WTC11 (cell line): ENCODE measurements around the gene CD48. TPM values are rescaled to one million over a fixed set of nuclear protein-coding genes. Genes with fewer than 3 reads are reported as not detected.
A peak's percentile ranks its signal among the peaks of the same experiment; 100 is the strongest.
"Not testable (repeated sequence)": the region's sequence is repeated elsewhere in the genome, so short reads cannot be mapped to it uniquely, and the experiment has no call there.

Experiments used
- ATAC-seq: fragments of 200-7000 bp; cut with Tn5 transposase; 2 replicates; pipeline ENCODE4 v1.10.0; 2021; ENCODE audit warnings: mild to moderate bottlenecking, moderate library complexity
- CTCF ChIA-PET: fragments of 300-600 bp; sonication (Branson Sonifier 250); formaldehyde crosslinking; loops from one replicate; lab custom pipeline; 2021; ENCODE audit warnings: antibody characterized with exemption; lab: Charles Lee
- POLR2A ChIA-PET: fragments of 350-600 bp; sonication (Branson Sonifier 250); formaldehyde crosslinking; loops from one replicate; lab custom pipeline; 2021; ENCODE audit warnings: antibody characterized with exemption; lab: Charles Lee
- DNase-seq: peaks from one replicate; pipeline ENCODE4 v3.0.0; 2021; ENCODE audit warnings: low spot score
- H3K27ac Mint-ChIP-seq: 2 replicates; pipeline ENCODE4 v1.8.0; 2021; ENCODE audit warnings: mixed read lengths
- H3K27me3 Mint-ChIP-seq: 2 replicates; pipeline ENCODE4 v1.8.0; 2021; ENCODE audit warnings: low read depth, mild to moderate bottlenecking, moderate library complexity, mixed read lengths
- H3K36me3 Mint-ChIP-seq: 2 replicates; pipeline ENCODE4 v1.8.0; 2021; ENCODE audit warnings: mixed read lengths
- H3K4me1 Mint-ChIP-seq: 2 replicates; pipeline ENCODE4 v1.8.0; 2022; ENCODE audit warnings: mixed read lengths
- H3K4me3 Mint-ChIP-seq: 2 replicates; pipeline ENCODE4 v1.8.0; 2021; ENCODE audit warnings: mild to moderate bottlenecking, moderate library complexity, mixed read lengths
- H3K9me3 Mint-ChIP-seq: 2 replicates; pipeline ENCODE4 v1.8.0; 2021; ENCODE audit warnings: mixed read lengths
- ATF3 ChIP-seq: sonication (generic); formaldehyde crosslinking; conservative IDR thresholded peaks from 2 replicates; pipeline ENCODE4 v1.8.1; 2022; ENCODE audit warnings: mild to moderate bottlenecking, missing genetic modification reagents
- ESRRA ChIP-seq: sonication (generic); formaldehyde crosslinking; IDR thresholded peaks from 2 replicates; pipeline ENCODE4 v1.8.1; 2022; ENCODE audit warnings: mild to moderate bottlenecking, missing genetic modification reagents, borderline replicate concordance
- FOXK1 ChIP-seq: sonication (generic); formaldehyde crosslinking; IDR thresholded peaks from 2 replicates; pipeline ENCODE4 v1.8.0; 2022; ENCODE audit warnings: mild to moderate bottlenecking, moderate library complexity, missing genetic modification reagents
- FOXP4 ChIP-seq: sonication (generic); formaldehyde crosslinking; IDR thresholded peaks from 2 replicates; pipeline ENCODE4 v1.8.0; 2022; ENCODE audit warnings: mild to moderate bottlenecking, missing genetic modification reagents
- GRHL2 ChIP-seq: fragments of 250-450 bp; sonication (Bioruptor Pico); IDR thresholded peaks from 2 replicates; pipeline ENCODE4 v1.8.0; 2022; ENCODE audit warnings: mild to moderate bottlenecking, moderate library complexity; ENCODE audit not compliant: insufficient replicate concordance, severe bottlenecking
- MAX ChIP-seq: sonication (generic); formaldehyde crosslinking; IDR thresholded peaks from 2 replicates; pipeline ENCODE4 v1.8.0; 2022; ENCODE audit warnings: mild to moderate bottlenecking, missing genetic modification reagents
- MXD4 ChIP-seq: fragments of 250-450 bp; sonication (Bioruptor Pico); IDR thresholded peaks from 2 replicates; pipeline ENCODE4 v1.8.0; 2021; ENCODE audit warnings: mild to moderate bottlenecking, moderate library complexity, borderline replicate concordance
- MYBL2 ChIP-seq: sonication (generic); formaldehyde crosslinking; IDR thresholded peaks from 2 replicates; pipeline ENCODE4 v1.8.1; 2023; ENCODE audit warnings: mild to moderate bottlenecking, moderate library complexity, missing genetic modification reagents
- NFE2L1 ChIP-seq: sonication (generic); formaldehyde crosslinking; IDR thresholded peaks from 2 replicates; pipeline ENCODE4 v1.8.1; 2023; ENCODE audit warnings: missing genetic modification reagents
- SP1 ChIP-seq: sonication (generic); formaldehyde crosslinking; conservative IDR thresholded peaks from 2 replicates; pipeline ENCODE4 v1.8.1; 2022; ENCODE audit warnings: missing genetic modification reagents
- USF1 ChIP-seq: sonication (generic); formaldehyde crosslinking; IDR thresholded peaks from 2 replicates; pipeline ENCODE4 v1.8.0; 2022; ENCODE audit warnings: mild to moderate bottlenecking, missing genetic modification reagents
- USF2 ChIP-seq: sonication (generic); formaldehyde crosslinking; IDR thresholded peaks from 2 replicates; pipeline ENCODE4 v1.8.1; 2023; ENCODE audit warnings: mild to moderate bottlenecking, missing genetic modification reagents, moderate library complexity
- ZBTB21 ChIP-seq: sonication (generic); formaldehyde crosslinking; IDR thresholded peaks from 2 replicates; pipeline ENCODE4 v1.8.1; 2023; ENCODE audit warnings: mild to moderate bottlenecking, missing genetic modification reagents, borderline replicate concordance
- ZBTB43 ChIP-seq: sonication (generic); formaldehyde crosslinking; IDR thresholded peaks from 2 replicates; pipeline ENCODE4 v1.8.1; 2023; ENCODE audit warnings: mild to moderate bottlenecking, missing genetic modification reagents
- ZNF281 ChIP-seq: sonication (generic); formaldehyde crosslinking; IDR thresholded peaks from 2 replicates; pipeline ENCODE4 v1.8.0; 2023; ENCODE audit warnings: mild to moderate bottlenecking, missing genetic modification reagents
- ZNF423 ChIP-seq: fragments of 250-450 bp; sonication (Bioruptor Pico); IDR thresholded peaks from 2 replicates; pipeline ENCODE4 v2.1.2; 2022; ENCODE audit warnings: mild to moderate bottlenecking, moderate library complexity
- ZNF532 ChIP-seq: fragments of 250-450 bp; sonication (Bioruptor Pico); IDR thresholded peaks from 2 replicates; pipeline ENCODE4 v1.9.0; 2021; ENCODE audit warnings: mild to moderate bottlenecking, borderline replicate concordance
- ZNF671 ChIP-seq: fragments of 250-450 bp; sonication (Bioruptor Pico); IDR thresholded peaks from 2 replicates; pipeline ENCODE4 v1.8.0; 2021; ENCODE audit warnings: mild to moderate bottlenecking
- ZSCAN18 ChIP-seq: fragments of 250-450 bp; sonication (Bioruptor Pico); IDR thresholded peaks from 2 replicates; pipeline ENCODE4 v2.1.2; 2022; ENCODE audit warnings: mild to moderate bottlenecking, moderate library complexity
- total RNA-seq: library from RNA; stranded (reverse); gene quantifications from 3 replicates; pipeline ENCODE4 v1.2.3, GENCODE V29; 2021

Gene CD48
- total RNA-seq, 1 experiment from 2014 or later, result 0.66 TPM

GRCh38 chr1:160652065-160652641 lies 59.5 kb downstream of the CD48 start:
- H3K4me3 Mint-ChIP-seq, POLR2A ChIA-PET, H3K27me3 Mint-ChIP-seq, H3K9me3 Mint-ChIP-seq, H3K36me3 Mint-ChIP-seq: not testable (repeated sequence)
- DNase-seq, result peak; percentile 50
- ATAC-seq, result peak; percentile 19
- peak overlapping the region; percentile 98 for H3K27ac Mint-ChIP-seq
- peaks cover 49% of the 10 kb centered on the region for H3K4me1 Mint-ChIP-seq
- CTCF ChIA-PET, result interaction anchor here (0.8 to 1.3 kb wide), 2 partner anchors 23 to 302 kb away, joined by 4 to 7 read pairs; no protein-coding TSS in a partner anchor
- TF ChIP-seq FOXK1 (CRISPR knock-in tag) (peak; percentile 78), MAX (CRISPR knock-in tag) (peak; percentile 88), ZBTB43 (CRISPR knock-in tag) (peak; percentile 65; the same call in 1 of the 2 replicates), ZNF281 (CRISPR knock-in tag) (peak; percentile 66; the same call in 1 of the 2 replicates), USF1 (peak; percentile 68), ZNF423 (CRISPR knock-in tag) (peak; percentile 64; the same call in 1 of the 2 replicates), SP1 (CRISPR knock-in tag) (peak; percentile 71), MYBL2 (CRISPR knock-in tag) (0 out of 2 replicates have a peak, but pooled peaks have one; percentile 45), ZNF671 (peak; percentile 56; the same call in 1 of the 2 replicates), NFE2L1 (CRISPR knock-in tag) (peak; percentile 70; the same call in 1 of the 2 replicates), GRHL2 (CRISPR knock-in tag) (peak; percentile 10), ZSCAN18 (CRISPR knock-in tag) (peak; percentile 79), ESRRA (CRISPR knock-in tag) (peak; percentile 93; the same call in 1 of the 2 replicates), ZNF532 (CRISPR knock-in tag) (peak; percentile 86; the same call in 1 of the 2 replicates), USF2 (CRISPR knock-in tag) (peak; percentile 76), FOXP4 (CRISPR knock-in tag) (peak; percentile 69; the same call in 1 of the 2 replicates), ATF3 (CRISPR knock-in tag) (0 out of 2 replicates have a peak, but pooled peaks have one; percentile 26), ZBTB21 (CRISPR knock-in tag) (0 out of 2 replicates have a peak, but pooled peaks have one; percentile 37), MXD4 (CRISPR knock-in tag) (peak; percentile 85; the same call in 1 of the 2 replicates)
